KMS-11 (cell line): ENCODE measurements around the gene KDM6B.
"Not testable (repeated sequence)": the region's sequence is repeated elsewhere in the genome, so short reads cannot be mapped to it uniquely, and the experiment has no call there.

Experiments used
- H2AFZ ChIP-seq: fragments of 200-600 bp; sonication (generic); 2 replicates; pipeline ENCODE4 v1.6.1; 2016; ENCODE audit warnings: antibody characterized with exemption, mixed run types, low read depth
- H3K27ac ChIP-seq: fragments of 200-600 bp; sonication (generic); 2 replicates; pipeline ENCODE4 v1.6.1; 2016; ENCODE audit warnings: mild to moderate bottlenecking, mixed run types
- H3K27me3 ChIP-seq: fragments of 200-600 bp; sonication (generic); 2 replicates; pipeline ENCODE4 v1.6.1; 2017; ENCODE audit warnings: mild to moderate bottlenecking, low read depth, mixed run types, moderate library complexity; ENCODE audit not compliant: insufficient read depth
- H3K36me3 ChIP-seq: fragments of 200-600 bp; sonication (generic); 2 replicates; pipeline ENCODE4 v1.6.1; 2017; ENCODE audit warnings: mild to moderate bottlenecking, mixed run types; ENCODE audit not compliant: insufficient read depth
- H3K4me1 ChIP-seq: fragments of 200-600 bp; sonication (generic); 2 replicates; pipeline ENCODE4 v1.6.1; 2016; ENCODE audit warnings: mild to moderate bottlenecking, low read depth, mixed run types; ENCODE audit not compliant: poor library complexity, severe bottlenecking
- H3K4me2 ChIP-seq: fragments of 200-600 bp; sonication (generic); 2 replicates; pipeline ENCODE4 v1.7.0; 2016; ENCODE audit warnings: mild to moderate bottlenecking, mixed run types
- H3K4me3 ChIP-seq: fragments of 200-600 bp; sonication (generic); IDR thresholded peaks from 2 replicates; pipeline ENCODE4 v1.6.1; 2017; ENCODE audit warnings: low read depth, low read length, mixed read lengths; ENCODE audit not compliant: insufficient read depth
- H3K79me2 ChIP-seq: fragments of 200-600 bp; sonication (generic); 2 replicates; pipeline ENCODE4 v1.6.1; 2016; ENCODE audit warnings: low read depth, mixed run types; ENCODE audit not compliant: insufficient read depth
- H3K9ac ChIP-seq: fragments of 200-600 bp; sonication (generic); 2 replicates; pipeline ENCODE4 v1.6.1; 2016; ENCODE audit warnings: mild to moderate bottlenecking, mixed run types
- H4K20me1 ChIP-seq: fragments of 200-600 bp; sonication (generic); 2 replicates; pipeline ENCODE4 v1.6.1; 2016; ENCODE audit warnings: mild to moderate bottlenecking, mixed run types; ENCODE audit not compliant: insufficient read depth
- CTCF ChIP-seq: fragments of 200-600 bp; sonication (generic); conservative IDR thresholded peaks from 2 replicates; pipeline ENCODE4 v1.6.1; 2017; ENCODE audit warnings: low read depth, mild to moderate bottlenecking, antibody characterized with exemption, low read length, moderate library complexity, mixed read lengths

KDM6B gene

GRCh38 chr17:7862692-7863437, 28.8 kb downstream of the KDM6B start:
- Histone ChIP-seq H2AFZ (no peak overlapping the region), H3K9ac (no peak overlapping the region), H3K4me3 (no peak overlapping the region), H4K20me1 (no peaks in the 10 kb centered on the region), H3K36me3 (no peaks in the 10 kb centered on the region), H3K4me2 (no peak overlapping the region), H3K79me2 (no peaks in the 10 kb centered on the region), H3K4me1 (no peaks in the 10 kb centered on the region), H3K27me3 (no peaks in the 10 kb centered on the region), H3K27ac (no peak overlapping the region)
- peak; percentile 55 for TF ChIP-seq CTCF

GRCh38 chr17:7864384-7864783, 30.4 kb downstream of the KDM6B start:
- not testable (repeated sequence) for H3K4me2 ChIP-seq, H3K27me3 ChIP-seq, H2AFZ ChIP-seq, H3K36me3 ChIP-seq, H3K27ac ChIP-seq, H4K20me1 ChIP-seq, H3K9ac ChIP-seq, H3K79me2 ChIP-seq, H3K4me3 ChIP-seq, H3K4me1 ChIP-seq

GRCh38 chr17:7864995-7865650, 31.1 kb downstream of the KDM6B start:
- Histone ChIP-seq H3K4me1 (no peaks in the 10 kb centered on the region), H3K4me3 (no peak overlapping the region), H4K20me1 (no peaks in the 10 kb centered on the region), H3K27me3 (no peaks in the 10 kb centered on the region), H3K27ac (no peak overlapping the region), H3K9ac (no peak overlapping the region), H3K79me2 (no peaks in the 10 kb centered on the region), H2AFZ (no peak overlapping the region), H3K4me2 (no peak overlapping the region), H3K36me3 (no peaks in the 10 kb centered on the region)
- no peak for TF ChIP-seq CTCF

- TF ChIP-seq CTCF: no peak
- Histone ChIP-seq H3K4me3 (no peak overlapping the region), H2AFZ (no peak overlapping the region), H3K9ac (no peak overlapping the region), H3K79me2 (no peaks in the 10 kb centered on the region), H3K36me3 (no peaks in the 10 kb centered on the region), H3K27me3 (no peaks in the 10 kb centered on the region), H3K27ac (no peak overlapping the region), H4K20me1 (no peaks in the 10 kb centered on the region), H3K4me1 (no peaks in the 10 kb centered on the region), H3K4me2 (no peak overlapping the region)
Measured at GRCh38 chr17:7867881-7868329, 33.9 kb downstream of the KDM6B start.

GRCh38 chr17:7873051-7873450, 39.0 kb downstream of the KDM6B start:
- H3K9ac ChIP-seq: no peak overlapping the region
- no peak for TF ChIP-seq CTCF
- H2AFZ ChIP-seq: no peak overlapping the region
- H3K4me3 ChIP-seq: no peak overlapping the region
- no peak overlapping the region for H3K27ac ChIP-seq
- no peaks in the 10 kb centered on the region for H4K20me1 ChIP-seq
- no peak overlapping the region for H3K4me2 ChIP-seq
- H3K27me3 ChIP-seq: no peaks in the 10 kb centered on the region
- H3K4me1 ChIP-seq: no peaks in the 10 kb centered on the region
- H3K36me3 ChIP-seq: no peaks in the 10 kb centered on the region
- no peaks in the 10 kb centered on the region for H3K79me2 ChIP-seq
